Neural progenitor cell (in vitro differentiated cells): ENCODE measurements around the gene EXOC6B.

ENCODE experiments used
- CTCF ChIP-seq: fragments of 200-600 bp; sonication (generic); IDR thresholded peaks from 2 replicates; pipeline ENCODE4 v1.5.1; 2017; ENCODE audit warnings: antibody characterized with exemption, mild to moderate bottlenecking
- EZH2 ChIP-seq: fragments of 200-600 bp; sonication (generic); IDR thresholded peaks from 2 replicates; pipeline ENCODE4 v1.6.1; 2017; ENCODE audit warnings: antibody characterized with exemption, mild to moderate bottlenecking, moderate library complexity
- EZH2phosphoT487 ChIP-seq: fragments of 200-600 bp; sonication (generic); IDR thresholded peaks from 2 replicates; pipeline ENCODE4 v1.6.1; 2017; ENCODE audit warnings: antibody characterized with exemption

GRCh38 chr2:72545790-72546189 is 280.0 kb downstream of the EXOC6B start:
- no peak for TF ChIP-seq CTCF
- no peak for TF ChIP-seq EZH2
- TF ChIP-seq EZH2phosphoT487: no peak
